Measurements from ENCODE around the gene TRRAP.

GRCh38 chr7:98988641-98989040 is 110.3 kb downstream of the TRRAP start:
- no peak for TF ChIP-seq POLR2A (IDR thresholded peaks at IDR 0.05)
- no peak for TF ChIP-seq CTCF (IDR thresholded peaks at IDR 0.05)

Measured in vagina (tissue), 2 donors.